Lower leg skin (tissue), 3 donors: Measurements from ENCODE around the gene ARL9.

Source experiments
- CTCF ChIP-seq, 3 donors: fragments of 450-650 bp; IDR thresholded peaks; one replicate each; pipeline ENCODE4 v1.5.1; 2016; ENCODE audit warnings: antibody characterized with exemption in 3 of 3, mild to moderate bottlenecking in 3 of 3, moderate library complexity in 2 of 3
- POLR2A ChIP-seq, 2 donors: fragments of 450-650 bp; IDR thresholded peaks; one replicate each; pipeline ENCODE4 v1.6.1; 2016 to 2017; ENCODE audit warnings: antibody characterized with exemption in 2 of 2, mild to moderate bottlenecking in 1 of 2, moderate library complexity in 1 of 2

- TF ChIP-seq POLR2A (IDR thresholded peaks at IDR 0.05): no peak
- TF ChIP-seq CTCF (IDR thresholded peaks at IDR 0.05): no peak
These were observed 35.9 kb upstream of the ARL9 start for GRCh38 chr4:56469489-56470210.
